Parathyroid adenoma (tissue), 2 donors: ENCODE measurements around the gene CUL9.

Source experiments
- H2AFZ ChIP-seq: fragments of 300-600 bp; sonication (generic); one replicate; pipeline ENCODE4 v1.7.0; 2017; ENCODE audit warnings: antibody characterized with exemption, mild to moderate bottlenecking
- H3K27ac ChIP-seq: fragments of 300-600 bp; sonication (generic); one replicate; pipeline ENCODE4 v1.7.0; 2017
- H3K27me3 ChIP-seq: fragments of 300-600 bp; sonication (generic); one replicate; pipeline ENCODE4 v1.7.0; 2017; ENCODE audit warnings: low read length; ENCODE audit not compliant: control insufficient read depth, insufficient read depth
- H3K36me3 ChIP-seq: fragments of 300-600 bp; sonication (generic); one replicate; pipeline ENCODE4 v1.7.0; 2017; ENCODE audit warnings: low read length; ENCODE audit not compliant: control insufficient read depth, insufficient read depth
- H3K4me1 ChIP-seq: fragments of 300-600 bp; sonication (generic); one replicate; pipeline ENCODE4 v1.7.0; 2017; ENCODE audit warnings: control low read depth
- H3K4me2 ChIP-seq: fragments of 300-600 bp; sonication (generic); one replicate; pipeline ENCODE4 v1.7.0; 2017; ENCODE audit warnings: low read length
- H3K4me3 ChIP-seq: fragments of 300-600 bp; sonication (generic); one replicate; pipeline ENCODE4 v1.7.0; 2017; ENCODE audit warnings: low read depth, low read length
- H3K79me2 ChIP-seq: fragments of 300-600 bp; sonication (generic); one replicate; pipeline ENCODE4 v1.7.0; 2017; ENCODE audit warnings: control low read depth
- H3K9ac ChIP-seq: fragments of 300-600 bp; sonication (generic); one replicate; pipeline ENCODE4 v1.7.0; 2017; ENCODE audit warnings: mild to moderate bottlenecking
- H3K9me3 ChIP-seq: fragments of 300-600 bp; sonication (generic); one replicate; pipeline ENCODE4 v1.7.0; 2017; ENCODE audit warnings: low read length; ENCODE audit not compliant: control insufficient read depth
- CTCF ChIP-seq: fragments of 300-600 bp; sonication (generic); IDR thresholded peaks from one replicate; pipeline ENCODE4 v1.7.0; 2017; ENCODE audit warnings: antibody characterized with exemption, mild to moderate bottlenecking
- donor health status: primary hyperparathyroidism.

Gene CUL9

DNA sequence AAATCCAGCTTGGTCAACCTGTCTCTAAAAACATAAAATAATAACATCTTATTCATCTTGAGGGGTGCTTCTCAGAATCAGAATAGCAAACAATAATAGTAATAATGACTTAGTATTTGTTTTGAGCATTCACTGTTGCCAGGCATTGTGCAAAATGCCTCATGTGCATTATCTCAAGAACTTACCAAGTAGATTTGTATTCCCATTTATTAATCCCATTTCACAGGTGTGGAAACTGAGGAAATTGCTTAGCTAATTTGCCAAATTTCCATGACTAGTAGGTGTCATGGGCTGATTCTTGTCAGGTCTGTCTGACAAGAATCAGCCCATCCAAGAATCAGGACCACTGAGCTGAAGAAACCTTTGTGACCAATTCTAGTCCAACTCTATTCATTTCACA is 66.8 kb downstream of the CUL9 start:
- H2AFZ ChIP-seq = no peak overlapping the region
- H3K27me3 ChIP-seq = no peaks in the 10 kb centered on the region
- H3K4me3 ChIP-seq = no peak overlapping the region
- no peak for TF ChIP-seq CTCF
- no peak overlapping the region for H3K9ac ChIP-seq
- H3K9me3 ChIP-seq = no peaks in the 10 kb centered on the region
- no peak overlapping the region for H3K27ac ChIP-seq
- no peak overlapping the region for H3K4me2 ChIP-seq
- H3K4me1 ChIP-seq = peaks cover 4% of the 10 kb centered on the region
- no peaks in the 10 kb centered on the region for H3K79me2 ChIP-seq
- H3K36me3 ChIP-seq = no peaks in the 10 kb centered on the region

- no peaks in the 10 kb centered on the region for H3K9me3 ChIP-seq
- no peak overlapping the region for H3K9ac ChIP-seq
- H3K27me3 ChIP-seq = no peaks in the 10 kb centered on the region
- TF ChIP-seq CTCF = no peak
- no peak overlapping the region for H3K4me3 ChIP-seq
- no peaks in the 10 kb centered on the region for H3K36me3 ChIP-seq
- peak overlapping the region; percentile 28 for H2AFZ ChIP-seq
- no peak overlapping the region for H3K4me2 ChIP-seq
- H3K4me1 ChIP-seq = peaks cover 4% of the 10 kb centered on the region
- H3K27ac ChIP-seq = no peak overlapping the region
- H3K79me2 ChIP-seq = no peaks in the 10 kb centered on the region
These were observed 69.0 kb downstream of the CUL9 start for GRCh38 chr6:43250992-43251373.

DNA sequence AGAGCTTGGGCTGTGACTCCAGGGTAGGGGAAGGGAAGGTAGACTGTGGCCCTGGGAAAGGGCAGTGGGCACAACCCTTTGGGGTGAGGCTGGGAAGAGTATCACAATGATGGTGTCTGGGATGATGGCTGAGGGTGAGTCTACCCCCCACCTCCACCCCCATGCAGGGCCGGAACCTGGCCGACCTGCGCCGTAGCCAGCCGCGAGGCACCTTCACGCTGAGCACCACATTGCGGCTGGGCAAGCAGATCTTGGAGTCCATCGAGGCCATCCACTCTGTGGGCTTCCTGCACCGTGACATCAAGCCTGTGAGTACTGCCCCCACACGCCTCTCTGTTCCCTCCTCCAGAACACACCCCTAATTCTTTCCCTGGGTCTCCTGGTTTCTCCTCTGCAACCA is 71.4 kb downstream of the CUL9 start:
- Histone ChIP-seq H3K4me1 (no peaks in the 10 kb centered on the region), H3K9ac (no peak overlapping the region), H3K27ac (no peak overlapping the region), H3K27me3 (no peaks in the 10 kb centered on the region), H3K36me3 (no peaks in the 10 kb centered on the region), H3K4me2 (no peak overlapping the region), H3K4me3 (no peak overlapping the region), H3K9me3 (no peaks in the 10 kb centered on the region), H3K79me2 (no peaks in the 10 kb centered on the region), H2AFZ (no peak overlapping the region)
- no peak for TF ChIP-seq CTCF

DNA sequence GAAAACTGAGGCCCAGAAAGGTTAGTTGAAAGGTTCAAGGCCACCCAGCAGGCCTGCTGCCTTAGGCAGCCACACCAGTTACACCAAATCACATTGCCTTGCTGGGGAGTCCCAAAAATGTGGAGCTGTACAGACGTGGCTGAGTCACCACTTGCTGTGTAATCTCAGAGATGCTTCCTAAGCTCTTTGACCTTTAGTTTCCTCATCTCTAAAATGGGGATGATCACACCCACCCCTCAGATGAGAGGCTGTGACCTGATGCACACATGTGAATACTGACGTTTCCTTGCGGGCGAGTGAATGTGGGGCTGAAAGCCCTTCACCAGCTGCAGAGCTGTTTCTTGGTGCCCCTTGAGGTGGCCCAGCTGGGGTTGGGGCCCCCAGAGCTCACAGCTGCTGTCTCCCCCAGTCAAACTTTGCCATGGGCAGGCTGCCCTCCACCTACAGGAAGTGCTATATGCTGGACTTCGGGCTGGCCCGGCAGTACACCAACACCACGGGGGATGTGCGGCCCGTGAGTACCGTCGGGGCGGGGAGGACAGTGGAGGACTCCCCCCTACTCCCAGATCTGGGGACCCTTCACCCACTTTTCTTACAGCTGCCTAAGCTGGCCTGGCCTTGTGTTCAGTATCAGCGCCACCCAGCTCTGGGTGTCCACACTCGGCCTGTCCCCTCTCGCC is 72.3 kb downstream of the CUL9 start:
- H2AFZ ChIP-seq = no peak overlapping the region
- H3K79me2 ChIP-seq = no peaks in the 10 kb centered on the region
- H3K9me3 ChIP-seq = no peaks in the 10 kb centered on the region
- H3K36me3 ChIP-seq = no peaks in the 10 kb centered on the region
- no peak for TF ChIP-seq CTCF
- H3K27me3 ChIP-seq = no peaks in the 10 kb centered on the region
- no peak overlapping the region for H3K27ac ChIP-seq
- H3K4me1 ChIP-seq = no peaks in the 10 kb centered on the region
- no peak overlapping the region for H3K4me2 ChIP-seq
- no peak overlapping the region for H3K4me3 ChIP-seq
- no peak overlapping the region for H3K9ac ChIP-seq

- H3K27me3 ChIP-seq = no peaks in the 10 kb centered on the region
- no peaks in the 10 kb centered on the region for H3K4me1 ChIP-seq
- no peak overlapping the region for H2AFZ ChIP-seq
- H3K4me3 ChIP-seq = no peak overlapping the region
- no peaks in the 10 kb centered on the region for H3K79me2 ChIP-seq
- H3K36me3 ChIP-seq = no peaks in the 10 kb centered on the region
- H3K9me3 ChIP-seq = no peaks in the 10 kb centered on the region
- no peak overlapping the region for H3K27ac ChIP-seq
- H3K9ac ChIP-seq = no peak overlapping the region
- H3K4me2 ChIP-seq = no peak overlapping the region
- no peak for TF ChIP-seq CTCF
These were observed 72.8 kb downstream of the CUL9 start for GRCh38 chr6:43254846-43255245.
